ENCODE data around the gene MGMT. TPM values are rescaled to one million over a fixed set of nuclear protein-coding genes. Genes with fewer than 3 reads are reported as not detected.

Gene MGMT
- total RNA-seq, 1 experiment from 2014 or later: 11.5 TPM

- Histone ChIP-seq H3K27ac (ENCODE audit: low read depth, low read length) (no peak overlapping the region), H3K9ac (ENCODE audit: low read length) (no peak overlapping the region), H3K27me3 (ENCODE audit: insufficient read depth, low read length) (no peaks in the 10 kb centered on the region), H4K20me1 (ENCODE audit: insufficient read depth) (no peaks in the 10 kb centered on the region), H3K4me1 (ENCODE audit: control insufficient read depth in 1 of 2, insufficient read depth in 2 of 2, low read length in 2 of 2) (no peaks in the 10 kb centered on the region), H3K9me3 (ENCODE audit: control insufficient read depth in 1 of 2, insufficient read depth in 1 of 2, low read depth in 1 of 2, low read length in 2 of 2) (peaks cover 16 to 18% of the 10 kb centered on the region in 2 experiments; a peak in 2 of 4 replicates), H2AFZ (ENCODE audit: low read depth, low read length, poor library complexity, severe bottlenecking) (no peak overlapping the region), H3K79me2 (ENCODE audit: insufficient read depth, low read length) (no peaks in the 10 kb centered on the region), H3K9me2 (ENCODE audit: insufficient read depth) (no peaks in the 10 kb centered on the region), H3K4me3 (replicated peaks in 1 of 2; ENCODE audit: low read depth in 1 of 2, low read length in 2 of 2) (no peak overlapping the region), H3K36me3 (ENCODE audit: control insufficient read depth in 1 of 2, insufficient read depth in 2 of 2, low read length in 2 of 2) (no peaks in the 10 kb centered on the region), H3K4me2 (ENCODE audit: low read length) (no peak overlapping the region)
- POLR2A ChIA-PET: no interaction called here
- CTCF ChIA-PET: no interaction called here
- intact Hi-C loops (cut with micrococcal nuclease): no loop called here
- ATAC-seq: no peak
- TF ChIP-seq RAD21 (IDR thresholded peaks at IDR 0.05; ENCODE audit: low read depth): no peak
- TF ChIP-seq POLR2AphosphoS5 (IDR thresholded peaks at IDR 0.05; ENCODE audit: low read depth, low read length): no peak
- TF ChIP-seq YY1 (IDR thresholded peaks at IDR 0.05; ENCODE audit: extremely low read depth, insufficient replicate concordance, low read depth, low read length): no peak
- no peak for TF ChIP-seq POLR2A (IDR thresholded peaks at IDR 0.05; ENCODE audit: borderline replicate concordance, extremely low read depth, insufficient read depth, insufficient read length)
- TF ChIP-seq ELF1 (IDR thresholded peaks at IDR 0.05; ENCODE audit: borderline replicate concordance, low read depth): no peak
- TF ChIP-seq CBX3 (IDR thresholded peaks at IDR 0.05; ENCODE audit: low read depth): no peak
- TF ChIP-seq JUND (IDR thresholded peaks at IDR 0.05): no peak
- TF ChIP-seq SP1 (IDR thresholded peaks at IDR 0.05; ENCODE audit: low read depth): no peak
- no peak for TF ChIP-seq ZNF274 (IDR thresholded peaks at IDR 0.05; ENCODE audit: low read depth, low read length)
- no peak for TF ChIP-seq EZH2 (IDR thresholded peaks at IDR 0.05)
- TF ChIP-seq CTCF (IDR thresholded peaks at IDR 0.05 in 2 of 3, conservative IDR thresholded peaks at IDR 0.05 in 1 of 3; ENCODE audit: borderline replicate concordance in 1 of 3, insufficient read depth in 1 of 3, low read depth in 2 of 3, low read length in 2 of 3): no peak
- TF ChIP-seq SRF (IDR thresholded peaks at IDR 0.05; ENCODE audit: low read depth): no peak
- TF ChIP-seq MAX (IDR thresholded peaks at IDR 0.05): no peak
- TF ChIP-seq EGR1 (IDR thresholded peaks at IDR 0.05; ENCODE audit: low read depth): no peak
- TF ChIP-seq ZBTB33 (IDR thresholded peaks at IDR 0.05; ENCODE audit: extremely low read depth, insufficient replicate concordance, low read length): no peak
- no peak for TF ChIP-seq ATF3 (IDR thresholded peaks at IDR 0.05)
- TF ChIP-seq FOSL1 (IDR thresholded peaks at IDR 0.05; ENCODE audit: low read depth): no peak
- TF ChIP-seq SIN3A (IDR thresholded peaks at IDR 0.05; ENCODE audit: low read depth): no peak
- no peak for TF ChIP-seq ZFX (IDR thresholded peaks at IDR 0.05)
- RAD21 ChIA-PET (ENCODE audit: low non-redundant PET in 1 of 2, low total read pairs in 2 of 2, uncharacterized antibody in 2 of 2, unreplicated experiment in 2 of 2): no interaction called here
- BruUV-seq (replicated peaks): no TSS peak
- DNase-seq (ENCODE audit: low read depth, low spot score): no peak
Observed at GRCh38 chr10:129544205-129545202, 77.5 kb downstream of the MGMT start.
